Measurements from ENCODE around the gene NCR3LG1. TPM values are rescaled to one million over a fixed set of nuclear protein-coding genes. Genes with fewer than 3 reads are reported as not detected.
"Not testable (repeated sequence)": the region's sequence is repeated elsewhere in the genome, so short reads cannot be mapped to it uniquely, and the experiment has no call there.

The NCR3LG1 gene
- total and polyA plus RNA-seq, 2 donors (not counting 1 experiment from before 2014, with no cell fraction given): 0.12 to 0.64 TPM

DNA sequence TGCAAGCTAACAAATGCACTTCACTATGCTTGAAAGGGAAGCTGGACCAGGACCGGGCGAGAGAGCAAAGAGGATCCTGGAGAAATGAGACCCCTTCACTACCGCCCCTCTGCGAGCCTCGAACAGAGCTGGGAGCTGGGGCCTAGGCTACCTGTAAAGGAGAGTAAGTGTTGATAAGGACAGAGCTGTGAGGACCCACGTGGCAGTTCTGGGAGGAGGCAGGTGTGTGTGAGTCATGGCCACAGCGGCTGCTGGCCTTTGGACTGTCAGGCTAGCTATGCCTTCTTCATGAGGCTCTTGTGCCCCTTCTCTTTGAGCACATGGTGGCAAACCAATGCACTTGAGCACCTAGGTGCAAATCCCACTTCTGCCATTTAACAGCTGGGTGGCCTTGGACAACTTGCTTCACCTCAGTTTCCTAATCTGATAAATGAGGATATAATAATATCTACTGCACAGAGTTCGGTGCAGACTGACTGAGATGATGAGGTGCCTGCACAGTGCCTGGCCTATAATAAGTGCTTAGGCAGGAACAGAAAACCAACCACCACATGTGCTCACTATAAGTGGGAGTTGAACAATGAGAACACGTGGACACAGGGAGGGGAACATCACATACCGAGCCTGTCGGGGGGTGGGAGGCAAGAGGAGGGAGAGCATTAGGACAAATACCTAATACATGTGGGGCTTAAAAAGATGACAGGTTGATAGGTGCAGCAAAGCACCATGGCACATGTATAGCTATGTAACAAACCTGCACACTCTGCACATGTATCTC, 72.1 kb downstream of the NCR3LG1 start:
- ChIA-PET POLR2A (no interaction called here), CTCF (no interaction called here)
- TF ChIP-seq, protein P1, sequence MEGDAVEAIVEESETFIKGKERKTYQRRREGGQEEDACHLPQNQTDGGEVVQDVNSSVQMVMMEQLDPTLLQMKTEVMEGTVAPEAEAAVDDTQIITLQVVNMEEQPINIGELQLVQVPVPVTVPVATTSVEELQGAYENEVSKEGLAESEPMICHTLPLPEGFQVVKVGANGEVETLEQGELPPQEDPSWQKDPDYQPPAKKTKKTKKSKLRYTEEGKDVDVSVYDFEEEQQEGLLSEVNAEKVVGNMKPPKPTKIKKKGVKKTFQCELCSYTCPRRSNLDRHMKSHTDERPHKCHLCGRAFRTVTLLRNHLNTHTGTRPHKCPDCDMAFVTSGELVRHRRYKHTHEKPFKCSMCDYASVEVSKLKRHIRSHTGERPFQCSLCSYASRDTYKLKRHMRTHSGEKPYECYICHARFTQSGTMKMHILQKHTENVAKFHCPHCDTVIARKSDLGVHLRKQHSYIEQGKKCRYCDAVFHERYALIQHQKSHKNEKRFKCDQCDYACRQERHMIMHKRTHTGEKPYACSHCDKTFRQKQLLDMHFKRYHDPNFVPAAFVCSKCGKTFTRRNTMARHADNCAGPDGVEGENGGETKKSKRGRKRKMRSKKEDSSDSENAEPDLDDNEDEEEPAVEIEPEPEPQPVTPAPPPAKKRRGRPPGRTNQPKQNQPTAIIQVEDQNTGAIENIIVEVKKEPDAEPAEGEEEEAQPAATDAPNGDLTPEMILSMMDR (IDR thresholded peaks at IDR 0.05): no peak
- no peak for TF ChIP-seq EZH2 (IDR thresholded peaks at IDR 0.05; ENCODE audit: borderline replicate concordance, insufficient read depth, low read depth, low read length, poor library complexity, severe bottlenecking)
- Mint-ChIP-seq H3K4me1 (no peaks in the 10 kb centered on the region), H3K9me3 (ENCODE audit: insufficient read depth) (no peaks in the 10 kb centered on the region), H3K27ac (no peak overlapping the region), H3K27me3 (peaks cover 35% of the 10 kb centered on the region), H3K4me3 (no peak overlapping the region)
- Histone ChIP-seq H4K20me1 (ENCODE audit: control insufficient read depth, insufficient read depth, low read length, poor library complexity, severe bottlenecking) (no peaks in the 10 kb centered on the region), H3K9ac (ENCODE audit: low read length) (no peak overlapping the region), H3K27me3 (replicated peaks in 1 of 4; ENCODE audit: control extremely low read depth in 1 of 4, control insufficient read depth in 3 of 4, insufficient read depth in 4 of 4, low read length in 3 of 4) (peaks cover 0 to 19% (median 2%) of the 10 kb centered on the region in 4 experiments), H3K79me2 (ENCODE audit: control insufficient read depth, insufficient read depth, low read length) (no peaks in the 10 kb centered on the region), H3K36me3 (replicated peaks in 1 of 2; ENCODE audit: control extremely low read depth in 1 of 2, control insufficient read depth in 1 of 2, extremely low read depth in 1 of 2, insufficient read depth in 2 of 2, low read length in 1 of 2) (no peaks in the 10 kb centered on the region), H3K27ac (ENCODE audit: low read length in 2 of 2) (no peak overlapping the region), H3K4me3 (ENCODE audit: control extremely low read depth in 1 of 5, extremely low read depth in 1 of 5, insufficient read depth in 1 of 5, low read depth in 2 of 5, low read length in 4 of 5) (no peak overlapping the region), H3K4me1 (ENCODE audit: control insufficient read depth in 2 of 2, insufficient read depth in 2 of 2, low read length in 2 of 2) (no peaks in the 10 kb centered on the region), H3K9me3 (ENCODE audit: control extremely low read depth in 1 of 3, control insufficient read depth in 2 of 3, insufficient read depth in 1 of 3, low read length in 2 of 3) (no peaks in the 10 kb centered on the region), H3K4me2 (replicated peaks; ENCODE audit: low read depth, low read length, poor library complexity, severe bottlenecking) (no peak overlapping the region), H2AFZ (ENCODE audit: insufficient read depth, low read depth, low read length, poor library complexity, severe bottlenecking) (no peak overlapping the region)
- ATAC-seq (ENCODE audit: low read depth) (no peak), DNase-seq (no peak)
- intact Hi-C loops (cut with micrococcal nuclease): no loop called here
- WGBS (ENCODE audit: insufficient coverage): 93% methylated on average over 7 of the region's 11 CpGs

DNA sequence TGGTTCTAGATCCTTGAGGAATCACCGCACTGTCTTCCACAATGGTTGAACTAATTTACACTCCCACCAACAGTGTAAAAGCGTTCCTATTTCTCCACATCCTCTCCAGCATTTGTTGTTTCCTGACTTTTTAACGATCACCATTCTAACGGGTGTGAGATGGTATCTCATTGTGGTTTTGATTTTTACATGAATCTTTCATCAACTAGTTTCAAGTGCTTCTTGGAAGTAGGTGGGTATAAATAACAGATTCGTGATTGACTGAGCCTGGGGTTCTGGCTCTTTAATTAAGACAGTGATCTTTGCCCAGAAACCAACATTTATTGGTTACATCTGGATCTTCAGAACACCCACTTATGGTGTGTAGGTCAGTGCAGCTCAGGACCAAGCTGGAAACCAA, 74.6 kb downstream of the NCR3LG1 start:
- ATAC-seq (ENCODE audit: low read depth); DNase-seq; H4K20me1 ChIP-seq (ENCODE audit: control insufficient read depth, insufficient read depth, low read length, poor library complexity, severe bottlenecking); H3K4me3 Mint-ChIP-seq; POLR2A ChIA-PET; H3K4me1 ChIP-seq (ENCODE audit: control insufficient read depth in 2 of 2, insufficient read depth in 2 of 2, low read length in 2 of 2); H3K27ac Mint-ChIP-seq; H3K27me3 ChIP-seq (replicated peaks in 1 of 4; ENCODE audit: control extremely low read depth in 1 of 4, control insufficient read depth in 3 of 4, insufficient read depth in 4 of 4, low read length in 3 of 4); H2AFZ ChIP-seq (ENCODE audit: insufficient read depth, low read depth, low read length, poor library complexity, severe bottlenecking); H3K4me1 Mint-ChIP-seq; H3K4me2 ChIP-seq (replicated peaks; ENCODE audit: low read depth, low read length, poor library complexity, severe bottlenecking); H3K9me3 ChIP-seq (ENCODE audit: control extremely low read depth in 1 of 3, control insufficient read depth in 2 of 3, insufficient read depth in 1 of 3, low read length in 2 of 3); H3K4me3 ChIP-seq (ENCODE audit: control extremely low read depth in 1 of 5, extremely low read depth in 1 of 5, insufficient read depth in 1 of 5, low read depth in 2 of 5, low read length in 4 of 5); H3K9ac ChIP-seq (ENCODE audit: low read length); intact Hi-C loops (cut with micrococcal nuclease); H3K9me3 Mint-ChIP-seq (ENCODE audit: insufficient read depth); H3K79me2 ChIP-seq (ENCODE audit: control insufficient read depth, insufficient read depth, low read length); H3K36me3 ChIP-seq (replicated peaks in 1 of 2; ENCODE audit: control extremely low read depth in 1 of 2, control insufficient read depth in 1 of 2, extremely low read depth in 1 of 2, insufficient read depth in 2 of 2, low read length in 1 of 2); H3K27ac ChIP-seq (ENCODE audit: low read length in 2 of 2): not testable (repeated sequence)
- peaks cover 30% of the 10 kb centered on the region for H3K27me3 Mint-ChIP-seq
- whole genome bisulfite sequencing (ENCODE audit: insufficient coverage): no CpG with 5 or more reads among the region's 5 CpGs
- CTCF ChIA-PET: interaction anchor here (0.6 kb wide), 1 partner anchor 42 kb away, joined by 3 read pairs; no protein-coding TSS in a partner anchor

Other genes starting within 250 kb of the NCR3LG1 start
- gene PIK3C2A, start 143.8 kb upstream of the NCR3LG1 start, total RNA-seq: 48.8 and 54.9 TPM in 2 replicates
- 7.0 and 8.8 TPM in 2 replicates for gene PIK3C2A, start 143.8 kb upstream of the NCR3LG1 start, polyA plus RNA-seq
- 6.8 and 10.5 TPM in 2 replicates for gene NUCB2, start 75.1 kb upstream of the NCR3LG1 start, total RNA-seq
- 1.8 and 6.3 TPM in 2 replicates for gene NUCB2, start 75.1 kb upstream of the NCR3LG1 start, polyA plus RNA-seq
- 2.0 and 2.1 TPM in 2 replicates for gene KCNJ11, start 36.9 kb downstream of the NCR3LG1 start, total RNA-seq
- 0.46 and 1.4 TPM in 2 replicates for gene KCNJ11, start 36.9 kb downstream of the NCR3LG1 start, polyA plus RNA-seq
- 0.17 and 1.1 TPM in 2 replicates for gene ABCC8, start 125.0 kb downstream of the NCR3LG1 start, total RNA-seq
- gene ABCC8, start 125.0 kb downstream of the NCR3LG1 start, polyA plus RNA-seq: 0.03 and 0.22 TPM in 2 replicates
- gene USH1C, start 192.6 kb downstream of the NCR3LG1 start, total RNA-seq: not detected in 2 replicates
- not detected in 2 replicates for gene USH1C, start 192.6 kb downstream of the NCR3LG1 start, polyA plus RNA-seq
- gene OTOG, start 195.5 kb downstream of the NCR3LG1 start, total RNA-seq: not detected in 2 replicates
- gene OTOG, start 195.5 kb downstream of the NCR3LG1 start, polyA plus RNA-seq: not detected in 2 replicates